Measurements from ENCODE around the gene ZNF345. TPM values are rescaled to one million over a fixed set of nuclear protein-coding genes. Genes with fewer than 3 reads are reported as not detected.

ZNF345 gene
- total RNA-seq = 1.9 and 2.5 TPM in 2 replicates

DNA sequence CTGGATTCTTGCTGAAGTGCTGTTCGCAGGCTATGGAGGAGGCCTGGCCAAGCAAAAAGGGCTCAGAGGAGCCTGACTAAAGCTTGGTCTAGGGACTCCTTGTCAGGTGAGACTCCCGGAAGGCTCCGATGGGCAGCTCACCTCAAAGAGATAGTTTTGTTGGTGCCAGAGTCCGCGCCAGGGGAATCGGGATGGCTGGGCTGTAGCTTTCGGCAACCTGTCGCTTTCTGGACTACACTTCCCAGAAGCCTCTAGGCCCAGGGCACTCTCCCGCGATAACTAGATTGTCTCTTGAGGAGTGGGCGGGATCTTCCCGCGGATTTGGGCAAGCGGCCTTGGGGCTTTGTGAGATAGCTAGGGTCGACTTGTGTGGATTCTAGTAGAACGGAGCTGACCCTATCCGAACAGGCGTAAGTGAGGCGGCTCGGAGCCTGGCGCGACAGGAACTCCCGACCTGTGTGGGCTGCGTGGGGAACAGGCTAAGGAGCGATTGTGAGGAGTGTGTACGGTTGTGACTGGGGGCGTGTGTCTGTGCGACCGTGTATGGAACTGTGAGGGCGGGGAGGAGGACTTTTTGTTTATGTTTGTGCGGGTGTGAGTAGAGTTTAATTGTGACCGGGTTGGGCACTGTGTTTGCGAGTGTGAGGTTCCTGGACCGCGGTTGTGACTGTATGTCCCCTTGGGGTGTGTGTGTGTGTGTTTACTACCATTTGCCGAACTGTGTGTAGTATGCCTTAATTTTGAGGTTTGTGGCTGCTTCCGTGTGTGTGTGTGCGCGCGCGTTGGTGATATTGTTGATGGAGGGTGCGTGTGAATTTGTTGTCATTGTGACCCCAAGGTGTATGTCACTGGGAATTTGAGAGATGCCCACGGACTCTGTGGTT, at the start of gene ZNF345:
Gene ZNF345 (plus strand): TSS at position 318 of the 884 bp plus-strand sequence. CDS start 25,955 bp downstream, outside the sequence.

DNA sequence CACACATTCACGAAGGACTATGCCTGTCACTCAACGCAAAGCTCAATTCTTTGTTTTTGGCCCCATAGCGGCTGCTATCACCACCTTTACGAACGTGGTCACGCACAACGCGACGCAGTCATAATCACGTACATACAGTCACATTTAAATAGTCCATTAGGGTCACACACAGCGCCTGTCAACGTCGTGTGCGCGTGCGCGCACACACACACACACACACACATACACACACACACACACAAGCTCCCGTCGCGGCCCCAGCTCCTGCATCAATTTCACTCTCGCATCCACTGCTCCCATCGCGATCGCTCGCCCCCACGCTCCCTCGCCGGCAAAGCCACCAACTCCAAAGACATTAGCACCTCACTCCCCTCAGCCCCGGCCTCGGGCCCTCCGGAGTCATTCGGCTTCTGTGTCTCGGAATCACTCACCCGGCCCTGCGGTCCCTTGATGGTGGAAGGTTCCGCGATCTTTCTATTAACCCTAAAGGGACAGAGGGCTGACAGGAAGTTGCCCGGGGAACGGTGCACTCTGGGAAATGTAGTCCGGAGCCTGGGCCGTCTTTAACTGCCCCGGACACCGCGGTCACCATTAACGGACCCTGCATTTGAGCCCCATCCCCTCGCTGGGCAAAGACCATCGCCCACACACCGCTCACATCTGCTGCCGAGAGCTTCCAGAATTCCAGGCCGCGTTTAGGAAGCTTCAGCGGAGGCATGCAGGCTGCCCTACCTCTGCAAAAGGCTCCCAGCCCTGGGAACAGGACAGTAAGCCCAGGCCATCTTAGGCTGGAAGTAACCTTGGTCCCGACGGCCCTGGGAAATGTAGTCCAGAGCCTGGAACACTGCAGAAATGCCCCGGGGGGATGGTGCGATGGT, 12.5 kb upstream of the ZNF345 start, which contains the start of gene ZNF790:
Gene ZNF790 (minus strand): TSS at position 482 of the 878 bp plus-strand sequence. CDS start 12,768 bp downstream, outside the sequence.

DNA sequence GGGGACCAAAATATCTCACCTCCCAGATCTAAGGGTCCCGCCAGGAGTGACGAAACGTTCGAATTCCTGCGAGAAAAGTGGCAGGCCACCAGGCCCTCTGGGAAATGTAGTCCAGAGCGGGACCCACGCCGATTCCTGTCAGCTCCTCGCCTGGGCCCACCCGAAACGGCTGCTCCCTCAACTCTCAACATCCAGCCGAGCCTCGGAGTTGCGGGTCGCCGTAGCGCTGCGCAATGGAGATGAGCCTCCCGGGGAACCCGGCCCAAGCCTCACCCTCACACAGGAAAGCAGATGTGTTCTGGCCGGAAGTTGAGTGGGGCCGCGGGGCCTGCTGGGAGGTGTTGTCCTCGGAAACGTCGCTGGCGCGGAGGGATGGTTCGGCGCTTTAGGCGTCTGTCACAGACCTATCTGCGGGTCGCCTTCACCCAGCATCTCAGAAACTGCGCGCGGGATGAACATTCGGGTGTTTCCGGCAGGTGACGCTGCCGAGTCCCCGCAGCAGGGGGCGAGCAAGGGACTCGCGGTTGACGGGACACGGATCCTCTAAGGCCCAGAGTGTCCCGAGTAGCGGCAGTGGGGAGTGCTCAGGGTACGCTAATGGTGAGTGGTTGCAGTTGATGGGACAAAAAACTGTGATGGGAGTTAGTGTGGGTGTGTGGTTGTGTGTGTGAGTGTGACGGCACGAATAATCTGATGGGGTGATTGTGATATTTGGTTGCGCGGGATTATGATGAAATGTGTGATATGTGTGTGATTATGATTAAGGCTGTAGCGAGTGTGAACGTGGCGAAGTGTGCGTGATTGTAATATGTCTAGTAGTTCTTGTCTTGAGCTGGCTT, 65.5 kb downstream of the ZNF345 start, which contains the start of the genes ZNF568 and ZNF829:
Gene ZNF568 (plus strand): TSS at position 341 of the 839 bp plus-strand sequence. CDS start 6,439 bp downstream, outside the sequence.
Gene ZNF829 (minus strand): TSS at position 300 of the 839 bp plus-strand sequence. CDS start 1,124 bp downstream, outside the sequence.

Other genes starting within 250 kb of the ZNF345 start
- gene ZNF382, start 245.6 kb upstream of the ZNF345 start, total RNA-seq = 3.1 and 8.7 TPM in 2 replicates
- 7.2 and 10.6 TPM in 2 replicates for gene ZNF461, start 184.0 kb upstream of the ZNF345 start, total RNA-seq
- gene ZNF567, start 163.3 kb upstream of the ZNF345 start, total RNA-seq = 4.5 TPM in 2 replicates
- 4.6 and 4.8 TPM in 2 replicates for gene ZNF850, start 78.1 kb upstream of the ZNF345 start, total RNA-seq
- gene ZNF790, start 12.5 kb upstream of the ZNF345 start, total RNA-seq = 4.0 and 8.8 TPM in 2 replicates
- gene ZNF829, start 65.4 kb downstream of the ZNF345 start, total RNA-seq = 0.45 and 1.8 TPM in 2 replicates
- gene ZNF568, start 65.5 kb downstream of the ZNF345 start, total RNA-seq = 5.4 and 17.7 TPM in 2 replicates
- 6.0 and 8.2 TPM in 2 replicates for gene ZNF420, start 227.6 kb downstream of the ZNF345 start, total RNA-seq

Measured in endothelial cell of coronary artery (primary cell).